Stimulated activated CD8-positive, alpha-beta memory T cell treated with anti-CD3 and anti-CD28 coated beads, Interleukin-2, amount 100 ng/mL, for 48 hours (primary cell): ENCODE results near the gene PTEN.
"Not testable (repeated sequence)": the region's sequence is repeated elsewhere in the genome, so short reads cannot be mapped to it uniquely, and the experiment has no call there.

Source experiments
- DNase-seq, 2 donors: peaks; one replicate each; pipeline ENCODE4 v3.0.0-alpha.2; 2020; ENCODE audit warnings: low read depth in 2 of 2

The PTEN gene

GRCh38 chr10:87869773-87870551 is 6.5 kb downstream of the PTEN start:
- DNase-seq, result no peak

- DNase-seq, result no peak
Observed at GRCh38 chr10:87872828-87873227, 9.4 kb downstream of the PTEN start.

DNA sequence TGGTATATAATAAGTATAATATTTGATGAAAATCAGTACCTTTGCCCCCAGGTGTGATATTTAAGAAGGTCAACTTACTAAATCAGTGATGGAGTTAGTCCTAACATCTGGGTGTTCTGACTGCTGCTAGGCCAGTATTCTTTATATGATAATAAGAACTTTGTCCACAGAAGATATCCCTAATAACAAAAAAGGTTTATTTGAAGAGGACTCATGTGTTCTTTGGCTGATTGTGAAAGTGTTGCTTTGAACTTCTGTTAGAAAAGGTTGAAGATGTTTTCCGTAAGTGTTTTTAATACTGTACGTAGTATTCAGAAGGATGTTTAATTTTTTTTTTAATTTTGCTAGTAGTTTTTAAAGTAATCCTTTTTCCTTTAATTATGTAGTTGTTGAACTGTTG is 10.2 kb downstream of the PTEN start:
- no peak for DNase-seq

DNA sequence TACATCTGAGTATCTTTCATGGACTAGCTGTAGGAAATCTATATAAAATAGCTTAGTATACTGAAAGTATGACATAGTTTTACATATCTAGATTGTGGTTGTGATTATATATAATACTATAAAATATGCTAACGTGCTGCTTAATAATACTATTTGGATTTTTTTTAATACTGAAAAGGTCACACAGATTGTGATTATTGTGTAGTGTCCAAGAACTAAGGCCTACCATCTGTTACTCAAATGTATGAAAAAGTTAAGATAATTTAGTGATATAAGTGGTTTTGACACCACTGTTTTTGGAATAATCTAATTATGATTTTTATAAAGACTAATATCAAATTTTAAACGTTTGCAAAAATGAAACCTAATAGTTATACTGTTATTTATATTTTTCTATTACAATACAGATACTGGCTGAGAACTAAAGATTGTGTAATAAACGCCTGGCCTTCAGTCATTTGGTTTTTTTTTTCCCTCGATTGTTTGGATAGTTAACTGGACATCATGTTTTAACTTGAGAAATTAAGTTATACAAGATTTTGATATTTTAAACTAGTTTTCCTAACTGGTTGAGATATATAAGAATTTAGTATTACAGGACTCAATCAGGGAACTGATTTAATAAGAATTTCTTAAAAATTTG is 12.6 kb downstream of the PTEN start:
- no peak for DNase-seq

DNA sequence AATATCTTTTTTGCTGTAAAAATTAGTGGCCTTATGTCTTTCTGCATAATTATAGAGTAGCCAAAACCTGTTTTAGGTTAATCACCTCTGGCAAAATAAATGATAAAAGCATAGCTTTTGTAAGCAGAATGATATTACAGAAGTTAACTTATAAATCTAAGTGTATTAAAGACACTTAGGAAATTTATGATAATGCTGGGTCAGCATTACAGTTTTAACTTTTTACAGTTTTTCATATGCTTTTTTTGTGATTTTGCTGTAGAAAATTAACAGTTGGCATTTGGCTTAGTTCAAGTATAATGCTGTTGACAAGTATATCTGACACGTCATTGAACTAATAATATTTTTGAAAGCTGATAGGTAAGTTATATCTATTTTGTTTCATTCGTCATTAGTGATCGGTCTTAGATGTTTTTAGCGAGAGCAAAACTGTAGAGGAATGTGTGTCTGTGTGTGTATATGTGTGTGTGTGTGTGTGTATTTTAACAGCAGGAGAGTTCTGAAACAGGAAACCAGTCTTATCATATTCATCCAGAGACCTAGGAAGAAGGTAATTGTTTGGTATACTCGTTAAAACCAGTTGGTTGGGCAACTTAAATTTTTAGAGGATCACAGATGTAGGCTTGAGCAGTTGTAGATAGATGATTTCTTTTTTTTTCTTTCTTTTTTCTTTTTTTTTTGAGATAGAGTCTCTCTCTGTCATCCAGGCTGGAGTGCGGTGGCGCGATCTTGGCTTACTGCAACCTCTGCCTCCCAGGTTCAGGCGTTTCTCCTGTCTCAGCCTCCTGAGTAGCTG is 15.4 kb downstream of the PTEN start:
- no peak for DNase-seq

DNA sequence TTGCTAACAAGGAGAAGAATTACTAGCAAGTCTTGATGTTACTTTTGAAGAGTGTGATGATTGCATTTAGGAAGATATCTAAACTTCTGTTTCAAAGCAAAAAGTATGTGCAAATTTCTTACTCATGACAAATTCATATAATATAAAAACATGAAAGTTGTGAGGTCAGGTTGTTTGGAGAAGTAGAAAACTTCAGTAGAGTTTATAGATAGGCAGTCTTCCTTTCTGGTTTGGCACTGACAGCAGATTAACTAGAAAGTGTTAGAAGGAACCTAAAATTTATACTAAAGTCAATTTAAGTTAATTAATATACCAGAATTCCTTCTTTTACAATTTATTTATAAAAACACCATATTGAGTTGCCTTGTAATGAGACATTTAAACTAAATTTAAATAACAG is 16.9 kb downstream of the PTEN start:
- no peak for DNase-seq

GRCh38 chr10:87881373-87882059 is 18.1 kb downstream of the PTEN start:
- not testable (repeated sequence) for DNase-seq

DNA sequence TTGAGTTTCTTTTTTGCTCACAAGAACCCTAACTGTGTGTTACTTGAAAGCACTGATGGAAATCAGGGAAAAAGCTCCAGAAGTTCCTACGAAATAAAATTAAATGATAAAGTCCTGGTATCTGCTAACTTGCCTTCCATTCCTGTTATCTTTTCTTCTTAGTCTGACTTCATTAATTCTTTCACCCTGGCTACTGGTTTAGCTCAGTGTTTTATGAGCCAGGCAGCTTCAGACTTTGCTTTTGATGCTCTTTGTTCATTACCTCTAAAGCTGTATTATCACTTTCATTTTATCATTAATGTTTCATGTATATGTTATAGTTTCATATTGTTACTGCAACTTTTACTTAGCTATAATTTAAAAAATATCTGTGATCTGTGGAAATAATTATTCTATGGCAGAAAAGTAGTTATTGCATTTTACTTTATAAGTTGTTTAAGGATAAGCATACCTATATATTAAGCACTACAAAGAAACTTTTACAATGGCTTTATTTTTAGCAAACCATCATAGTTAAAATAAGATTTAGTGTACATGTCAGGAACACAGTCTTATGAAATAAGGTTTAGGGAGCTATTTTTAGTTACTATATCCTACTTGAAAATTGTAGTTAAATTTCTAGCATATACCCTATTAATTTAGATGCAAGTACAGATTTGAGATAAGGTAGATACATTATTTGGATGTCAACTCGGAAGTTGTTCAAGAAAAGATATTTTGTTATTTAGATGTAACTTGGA is 19.3 kb downstream of the PTEN start:
- DNase-seq, result no peak

DNA sequence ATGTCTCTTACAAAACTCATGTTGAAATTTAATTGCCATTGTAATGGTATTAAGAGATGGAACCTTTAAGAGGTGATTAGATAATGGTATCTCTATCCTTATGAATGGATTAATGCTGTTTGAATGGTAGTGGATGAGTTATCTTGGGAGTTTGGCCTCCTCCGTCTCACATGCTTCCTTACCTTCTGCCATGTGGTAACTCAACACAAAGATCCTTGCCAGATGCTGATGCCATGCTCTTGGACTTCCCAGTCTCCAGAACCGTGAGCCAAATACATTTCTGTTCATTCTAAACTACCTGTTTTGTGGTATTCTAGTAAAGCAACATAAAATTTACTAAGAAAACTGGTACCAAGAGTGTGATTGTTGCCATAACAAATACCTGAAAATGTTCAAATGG is 23.2 kb downstream of the PTEN start:
- no peak for DNase-seq

DNA sequence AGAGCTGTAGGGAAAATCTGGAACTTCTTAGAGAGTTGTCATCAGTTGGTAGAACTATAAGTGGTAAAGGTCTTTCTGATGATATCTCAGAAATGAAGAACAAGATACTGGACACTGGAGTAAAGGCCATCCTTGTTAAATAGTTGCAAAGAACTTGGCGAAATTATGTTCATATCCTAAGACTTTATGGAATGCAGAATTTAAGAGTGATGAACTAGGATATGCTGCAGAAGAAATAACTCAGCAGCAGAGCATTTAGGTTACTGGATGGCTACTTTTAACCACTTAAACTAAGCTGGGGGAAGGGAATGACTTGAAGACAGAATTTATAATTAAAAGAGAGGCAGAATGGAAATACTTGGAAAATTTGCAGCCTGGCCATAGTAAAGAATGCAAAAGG is 23.7 kb downstream of the PTEN start:
- DNase-seq, result no peak

- no peak for DNase-seq
Observed at GRCh38 chr10:87887548-87888289, 24.3 kb downstream of the PTEN start.

DNA sequence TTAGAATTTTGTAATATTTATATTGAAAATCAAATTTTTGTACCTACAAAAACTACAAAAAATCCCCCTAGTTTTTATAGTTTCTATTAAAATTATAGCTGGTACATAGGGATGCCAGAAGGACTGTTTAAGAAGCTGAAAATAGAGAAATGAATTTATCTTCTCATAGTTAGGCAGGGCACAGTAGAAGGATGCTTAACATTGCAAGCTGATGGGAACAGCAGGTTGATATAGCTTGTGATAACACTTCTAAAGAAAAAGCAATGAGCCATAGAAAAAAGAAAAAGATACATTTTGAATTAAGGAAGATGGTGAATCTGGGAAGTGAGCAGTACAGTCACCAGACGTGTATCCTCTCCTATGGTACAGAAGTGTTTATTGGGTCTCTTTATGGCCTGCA is 32.0 kb downstream of the PTEN start:
- no peak for DNase-seq

- no peak for DNase-seq
Observed at GRCh38 chr10:87896216-87896615, 32.8 kb downstream of the PTEN start.

DNA sequence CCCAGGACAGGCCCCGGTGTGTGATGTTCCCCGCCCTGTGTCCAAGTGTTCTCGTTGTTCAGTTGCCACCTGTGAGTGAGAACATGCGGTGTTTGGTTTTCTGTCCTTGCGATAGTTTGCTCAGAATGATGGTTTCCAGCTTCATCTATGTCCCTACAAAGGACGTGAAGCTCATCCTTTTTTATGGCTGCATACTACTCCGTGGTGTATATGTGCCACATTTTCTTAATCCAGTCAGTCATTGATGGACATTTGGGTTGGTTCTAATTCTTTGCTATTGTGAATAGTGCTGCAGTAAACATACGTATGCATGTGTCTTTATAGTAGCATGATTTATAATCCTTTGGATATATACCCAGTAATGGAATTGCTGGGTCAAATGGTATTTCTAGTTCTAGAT is 34.5 kb downstream of the PTEN start:
- not testable (repeated sequence) for DNase-seq

DNA sequence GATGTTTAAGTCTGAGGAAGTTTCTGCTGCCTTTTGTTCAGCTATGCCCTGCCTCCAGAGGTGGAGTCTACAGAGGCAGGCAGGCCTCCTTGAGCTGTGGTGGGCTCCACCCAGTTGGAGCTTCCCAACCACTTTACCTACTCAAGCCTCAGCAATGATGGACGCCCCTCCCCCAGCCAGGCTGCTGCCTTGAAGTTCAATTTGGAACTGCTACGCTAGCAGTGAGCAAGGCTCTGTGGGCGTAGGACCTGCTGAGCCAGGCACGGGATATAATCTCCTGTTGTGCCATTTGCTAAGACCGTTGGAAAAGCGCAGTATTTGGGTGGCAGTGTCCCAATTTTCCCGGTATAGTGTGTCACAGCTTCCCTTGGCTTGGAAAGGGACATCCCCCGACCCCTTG is 40.0 kb downstream of the PTEN start:
- DNase-seq, result not testable (repeated sequence)

DNA sequence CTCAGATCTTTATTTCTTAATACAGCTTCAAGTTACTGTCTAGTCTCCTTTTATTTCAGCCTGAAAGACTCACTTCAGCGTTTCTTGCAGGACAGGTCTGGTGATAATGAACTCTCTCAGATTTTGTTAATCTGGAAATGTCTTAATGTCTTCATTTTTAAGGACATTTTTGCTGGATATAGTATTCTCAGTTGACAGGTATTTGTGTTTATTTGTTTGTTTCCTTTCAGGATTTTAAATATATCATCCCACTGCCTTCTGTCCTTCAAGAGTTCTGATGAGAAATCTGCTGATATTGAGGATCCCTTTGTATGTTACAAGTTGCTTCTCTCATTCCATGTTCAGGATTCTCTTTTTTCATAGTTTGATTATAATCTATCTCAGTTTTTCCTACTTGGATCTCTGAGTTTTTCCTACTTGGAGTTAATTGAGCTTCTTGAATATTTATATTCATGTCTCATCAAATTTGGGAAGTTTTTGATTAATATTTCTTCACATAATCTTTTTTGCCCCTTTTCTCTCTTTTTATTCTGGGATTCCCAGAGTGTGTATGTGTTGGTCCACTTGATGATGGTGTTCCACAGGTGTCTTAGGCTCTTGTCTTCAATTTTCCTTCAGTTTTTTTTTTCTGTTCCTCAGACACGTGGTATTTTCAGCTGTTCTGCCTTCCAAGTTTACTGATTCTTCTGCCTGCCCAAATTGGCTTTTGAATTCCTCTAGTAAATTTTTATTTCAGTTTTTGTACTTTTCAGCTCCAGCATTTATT is 49.9 kb downstream of the PTEN start:
- no peak for DNase-seq

DNA sequence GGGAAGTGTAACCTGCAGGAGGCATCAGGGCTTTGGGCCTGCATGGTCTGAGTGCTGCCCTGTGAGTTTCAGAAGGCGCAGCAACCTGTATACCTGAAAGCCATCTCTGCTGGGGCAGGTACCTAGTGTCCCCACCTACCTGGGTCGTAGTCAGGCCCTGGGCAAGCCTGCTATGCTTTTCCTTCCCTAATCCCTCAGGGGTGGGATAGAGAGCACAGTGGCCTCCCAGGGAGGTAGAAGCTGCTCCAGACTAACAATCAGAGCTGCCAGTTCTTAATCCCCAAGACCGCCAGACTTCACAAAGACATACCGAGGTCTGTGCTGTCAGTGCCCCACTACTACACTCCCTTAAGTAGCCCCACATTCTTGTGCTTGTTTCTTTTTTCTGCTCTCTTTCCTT is 52.0 kb downstream of the PTEN start:
- no peak for DNase-seq

- DNase-seq, result no peak
Observed at GRCh38 chr10:87915989-87916388, 52.6 kb downstream of the PTEN start.

GRCh38 chr10:87916515-87916914 is 53.1 kb downstream of the PTEN start:
- no peak for DNase-seq

DNA sequence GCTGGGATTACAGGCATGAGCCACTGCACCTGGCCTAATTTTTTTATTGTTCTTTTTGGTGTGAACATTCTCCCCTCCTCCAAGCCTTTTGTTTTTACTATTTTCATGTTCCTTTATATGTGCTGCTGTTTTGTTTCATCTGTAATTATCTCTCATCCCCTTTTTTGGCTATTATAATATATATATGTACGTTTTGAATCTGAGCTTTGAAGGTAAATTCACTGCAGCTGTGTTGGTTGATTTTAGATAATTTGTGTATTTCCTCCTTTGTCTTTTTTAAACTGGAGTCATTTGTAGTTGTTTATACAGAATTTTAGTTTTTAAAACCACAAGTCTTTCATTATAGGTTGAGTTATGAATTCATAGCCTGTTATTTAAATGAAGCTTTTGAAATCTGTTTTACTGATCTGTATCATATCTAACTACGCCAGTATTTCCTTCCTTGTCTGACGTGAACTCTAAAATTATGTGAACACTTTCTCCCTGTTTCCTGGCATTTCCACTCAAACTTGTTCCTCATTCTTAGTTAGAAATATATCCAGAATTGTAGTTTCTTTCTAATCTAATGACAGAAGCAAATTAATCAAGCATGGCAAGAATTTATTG is 54.9 kb downstream of the PTEN start:
- no peak for DNase-seq
